AG09309 (cell line): ENCODE data around the gene SSU72.
A peak's percentile ranks its signal among the peaks of the same experiment; 100 is the strongest.

Experiments used
- DNase-seq: peaks from one replicate; pipeline ENCODE4 v3.0.0-alpha.2; 2010; ENCODE audit warnings: low read depth
- H3K4me3 ChIP-seq: 2 replicates; pipeline ENCODE4 v1.5.1; 2011; ENCODE audit warnings: mild to moderate bottlenecking, low read depth, low read length, moderate library complexity; ENCODE audit not compliant: control insufficient read depth
- CTCF ChIP-seq: IDR thresholded peaks from 2 replicates; pipeline ENCODE4 v1.5.1; 2011; ENCODE audit warnings: mild to moderate bottlenecking, low read depth, low read length, inconsistent platforms; ENCODE audit not compliant: insufficient read depth, control insufficient read depth; ENCODE audit errors: missing control alignments

The SSU72 gene

GRCh38 chr1:1621173-1622009 is 46.7 kb upstream of the SSU72 start:
- no peak for DNase-seq
- no peak overlapping the region for H3K4me3 ChIP-seq

GRCh38 chr1:1620433-1621139 is 45.9 kb upstream of the SSU72 start:
- no peak for TF ChIP-seq CTCF
- H3K4me3 ChIP-seq: no peak overlapping the region
- no peak for DNase-seq

More at GRCh38 chr1:1621173-1622009, 46.7 kb upstream of the SSU72 start:
- TF ChIP-seq CTCF: no peak

GRCh38 chr1:1619917-1620361 is 45.3 kb upstream of the SSU72 start:
- peak; percentile 33 for TF ChIP-seq CTCF
- H3K4me3 ChIP-seq: no peak overlapping the region
- DNase-seq: no peak

GRCh38 chr1:1618396-1619068 is 43.9 kb upstream of the SSU72 start:
- DNase-seq: no peak
- TF ChIP-seq CTCF: no peak
- H3K4me3 ChIP-seq: no peak overlapping the region

GRCh38 chr1:1617925-1618324 is 43.3 kb upstream of the SSU72 start:
- TF ChIP-seq CTCF: no peak
- no peak overlapping the region for H3K4me3 ChIP-seq
- DNase-seq: no peak

- TF ChIP-seq CTCF: no peak
- no peak overlapping the region for H3K4me3 ChIP-seq
- DNase-seq: no peak
These were observed 42.9 kb upstream of the SSU72 start for GRCh38 chr1:1617516-1617915.
